NCI-H2107 treated with DMSO at 0.1 percent for 48 hours (cell line): ENCODE data around the gene LEMD1.

Source experiments
- DNase-seq: peaks from one replicate; lab custom pipeline; 2025; ENCODE audit not compliant: unreplicated experiment; lab: John Stamatoyannopoulos, UW

LEMD1 gene

GRCh38 chr1:205356440-205357139, 65.3 kb downstream of the LEMD1 start, which contains the start of gene KLHDC8A:
TSS of gene KLHDC8A (minus strand) at chr1:205356922. CDS start at chr1:205343604, 13,318 bp downstream.
- peak; percentile 41 for DNase-seq

GRCh38 chr1:205355075-205355453, 66.8 kb downstream of the LEMD1 start:
- DNase-seq: no peak

- DNase-seq: peak; percentile 76
Measured at GRCh38 chr1:205354259-205355074, 67.4 kb downstream of the LEMD1 start.

- no peak for DNase-seq
Measured at GRCh38 chr1:205353612-205354011, 68.2 kb downstream of the LEMD1 start.

- no peak for DNase-seq
Measured at GRCh38 chr1:205353191-205353590, 68.7 kb downstream of the LEMD1 start.

- DNase-seq: peak; percentile 98
Measured at GRCh38 chr1:205351984-205352713, 69.7 kb downstream of the LEMD1 start.

- no peak for DNase-seq
Measured at GRCh38 chr1:205350691-205351141, 71.1 kb downstream of the LEMD1 start.

GRCh38 chr1:205350124-205350523, 71.7 kb downstream of the LEMD1 start:
- no peak for DNase-seq

GRCh38 chr1:205348554-205349487, 73.0 kb downstream of the LEMD1 start:
- DNase-seq: no peak

GRCh38 chr1:205346956-205347574, 74.8 kb downstream of the LEMD1 start:
- no peak for DNase-seq

- no peak for DNase-seq
Measured at GRCh38 chr1:205345761-205346160, 76.1 kb downstream of the LEMD1 start.

- peak; percentile 54 for DNase-seq
Measured at GRCh38 chr1:205344066-205344928, 77.6 kb downstream of the LEMD1 start.

GRCh38 chr1:205343431-205344065, 78.3 kb downstream of the LEMD1 start:
- no peak for DNase-seq

GRCh38 chr1:205342986-205343385, 78.9 kb downstream of the LEMD1 start:
- no peak for DNase-seq

- DNase-seq: no peak
Measured at GRCh38 chr1:205340676-205341075, 81.2 kb downstream of the LEMD1 start.

GRCh38 chr1:205339717-205340116, 82.1 kb downstream of the LEMD1 start:
- DNase-seq: no peak

GRCh38 chr1:205339197-205339702, 82.6 kb downstream of the LEMD1 start:
- no peak for DNase-seq

- no peak for DNase-seq
Measured at GRCh38 chr1:205338011-205338410, 83.8 kb downstream of the LEMD1 start.
